ENCODE results near the gene TEC. TPM values are rescaled to one million over a fixed set of nuclear protein-coding genes. Genes with fewer than 3 reads are reported as not detected.

TEC gene
- total and polyA plus RNA-seq, 9 of the 15 experiments (the other 6 are each of a cell fraction or from before 2014, with no cell fraction given): 5.3 to 14.7 (median 8.8) TPM

DNA sequence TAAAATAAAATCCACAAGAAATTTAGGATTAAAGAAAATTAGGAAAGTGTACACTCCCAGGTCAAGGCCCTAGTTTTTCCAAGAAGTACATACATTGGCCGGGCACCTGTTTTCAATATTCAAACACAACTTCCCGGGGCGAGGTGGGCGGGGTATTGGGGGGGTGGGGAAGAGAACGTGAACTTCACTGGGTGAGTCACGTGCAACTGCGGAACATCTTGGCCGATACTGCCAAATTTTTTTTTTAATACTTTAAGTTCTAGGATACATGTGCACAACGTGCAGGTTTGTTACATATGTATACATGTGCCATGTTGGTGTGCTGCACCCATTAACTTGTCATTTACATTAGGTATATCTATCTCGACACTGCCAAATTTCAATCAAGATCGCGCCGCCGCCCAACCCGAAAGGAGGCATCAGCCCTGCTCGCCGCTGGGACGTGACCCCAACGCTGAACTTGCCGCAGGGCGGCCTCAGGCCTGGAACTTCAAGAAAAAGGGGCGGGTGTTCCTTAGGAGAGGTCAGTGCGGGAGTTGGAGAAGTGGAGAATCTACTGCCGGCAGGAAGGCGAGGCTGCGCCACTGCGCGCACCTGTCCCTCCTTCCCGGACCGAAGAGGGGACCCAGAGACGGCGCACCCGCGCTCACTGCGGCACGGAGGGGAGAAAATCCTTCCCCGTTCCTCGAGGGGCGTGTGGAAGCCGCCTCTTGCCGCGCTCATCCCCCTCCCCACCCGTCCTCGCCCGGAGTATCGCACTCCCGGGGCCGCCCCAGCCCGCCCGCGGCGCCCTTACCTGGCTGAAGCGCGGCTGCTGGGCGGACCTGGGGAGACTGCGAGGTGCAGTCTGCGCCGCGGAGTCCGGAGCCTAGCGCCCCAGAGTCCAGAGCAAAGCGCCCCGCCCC lies at the start of gene TEC (continued):
- TF ChIP-seq KDM4B (IDR thresholded peaks at IDR 0.05; ENCODE audit: borderline replicate concordance in 2 of 2, low read depth in 1 of 2) (peak in 1 of 2 experiments; percentile 54; a peak in 1 of 4 replicates), NR3C1 (CRISPR knock-in tag; IDR thresholded peaks at IDR 0.05) (no peak), ZFP30 (CRISPR knock-in tag; IDR thresholded peaks at IDR 0.05; ENCODE audit: borderline replicate concordance) (no peak), EP400 (IDR thresholded peaks at IDR 0.05) (peak; percentile 38), CBFA2T3 (IDR thresholded peaks at IDR 0.05) (peak; percentile 34; the same call in 1 of the 2 replicates), ZBTB1 (CRISPR knock-in tag; IDR thresholded peaks at IDR 0.05; ENCODE audit: borderline replicate concordance, low read depth) (no peak), HMG20B (CRISPR knock-in tag; IDR thresholded peaks at IDR 0.05) (no peak), RBM17 (IDR thresholded peaks at IDR 0.05; ENCODE audit: borderline replicate concordance, low read depth, low read length) (no peak), MTF1 (CRISPR knock-in tag; IDR thresholded peaks at IDR 0.05; ENCODE audit: borderline replicate concordance) (no peak), FOXJ3 (CRISPR knock-in tag; IDR thresholded peaks at IDR 0.05) (no peak), ZNF76 (CRISPR knock-in tag; IDR thresholded peaks at IDR 0.05; ENCODE audit: borderline replicate concordance) (no peak), POLR2A (conservative IDR thresholded peaks at IDR 0.05) (peak; percentile 74), KAT2B (IDR thresholded peaks at IDR 0.05; ENCODE audit: low read depth, low read length) (no peak), FOXA3 (CRISPR knock-in tag; conservative IDR thresholded peaks at IDR 0.05 in 1 of 2, IDR thresholded peaks at IDR 0.05 in 1 of 2) (0 out of 4 replicates have a peak, but pooled peaks of 1 of the 2 experiments have one; percentile 35), FOXP1 (CRISPR knock-in tag; IDR thresholded peaks at IDR 0.05) (peak; percentile 88), PCBP2 (IDR thresholded peaks at IDR 0.05; ENCODE audit: low read depth, low read length, poor library complexity, severe bottlenecking) (no peak), MAZ (CRISPR knock-in tag; conservative IDR thresholded peaks at IDR 0.05 in 1 of 2, IDR thresholded peaks at IDR 0.05 in 1 of 2) (peak; percentile 50 to 57)
- TF ChIP-seq, protein P1, sequence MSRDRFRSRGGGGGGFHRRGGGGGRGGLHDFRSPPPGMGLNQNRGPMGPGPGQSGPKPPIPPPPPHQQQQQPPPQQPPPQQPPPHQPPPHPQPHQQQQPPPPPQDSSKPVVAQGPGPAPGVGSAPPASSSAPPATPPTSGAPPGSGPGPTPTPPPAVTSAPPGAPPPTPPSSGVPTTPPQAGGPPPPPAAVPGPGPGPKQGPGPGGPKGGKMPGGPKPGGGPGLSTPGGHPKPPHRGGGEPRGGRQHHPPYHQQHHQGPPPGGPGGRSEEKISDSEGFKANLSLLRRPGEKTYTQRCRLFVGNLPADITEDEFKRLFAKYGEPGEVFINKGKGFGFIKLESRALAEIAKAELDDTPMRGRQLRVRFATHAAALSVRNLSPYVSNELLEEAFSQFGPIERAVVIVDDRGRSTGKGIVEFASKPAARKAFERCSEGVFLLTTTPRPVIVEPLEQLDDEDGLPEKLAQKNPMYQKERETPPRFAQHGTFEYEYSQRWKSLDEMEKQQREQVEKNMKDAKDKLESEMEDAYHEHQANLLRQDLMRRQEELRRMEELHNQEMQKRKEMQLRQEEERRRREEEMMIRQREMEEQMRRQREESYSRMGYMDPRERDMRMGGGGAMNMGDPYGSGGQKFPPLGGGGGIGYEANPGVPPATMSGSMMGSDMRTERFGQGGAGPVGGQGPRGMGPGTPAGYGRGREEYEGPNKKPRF (IDR thresholded peaks at IDR 0.05; ENCODE audit: low read depth, low read length): no peak
- TF ChIP-seq, protein P2, sequence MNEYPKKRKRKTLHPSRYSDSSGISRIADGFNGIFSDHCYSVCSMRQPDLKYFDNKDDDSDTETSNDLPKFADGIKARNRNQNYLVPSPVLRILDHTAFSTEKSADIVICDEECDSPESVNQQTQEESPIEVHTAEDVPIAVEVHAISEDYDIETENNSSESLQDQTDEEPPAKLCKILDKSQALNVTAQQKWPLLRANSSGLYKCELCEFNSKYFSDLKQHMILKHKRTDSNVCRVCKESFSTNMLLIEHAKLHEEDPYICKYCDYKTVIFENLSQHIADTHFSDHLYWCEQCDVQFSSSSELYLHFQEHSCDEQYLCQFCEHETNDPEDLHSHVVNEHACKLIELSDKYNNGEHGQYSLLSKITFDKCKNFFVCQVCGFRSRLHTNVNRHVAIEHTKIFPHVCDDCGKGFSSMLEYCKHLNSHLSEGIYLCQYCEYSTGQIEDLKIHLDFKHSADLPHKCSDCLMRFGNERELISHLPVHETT (CRISPR knock-in tag; conservative IDR thresholded peaks at IDR 0.05 in 1 of 2, IDR thresholded peaks at IDR 0.05 in 1 of 2): peak in 1 of 2 experiments; percentile 52; a peak in 1 of 4 replicates
- TF ChIP-seq, protein P3, sequence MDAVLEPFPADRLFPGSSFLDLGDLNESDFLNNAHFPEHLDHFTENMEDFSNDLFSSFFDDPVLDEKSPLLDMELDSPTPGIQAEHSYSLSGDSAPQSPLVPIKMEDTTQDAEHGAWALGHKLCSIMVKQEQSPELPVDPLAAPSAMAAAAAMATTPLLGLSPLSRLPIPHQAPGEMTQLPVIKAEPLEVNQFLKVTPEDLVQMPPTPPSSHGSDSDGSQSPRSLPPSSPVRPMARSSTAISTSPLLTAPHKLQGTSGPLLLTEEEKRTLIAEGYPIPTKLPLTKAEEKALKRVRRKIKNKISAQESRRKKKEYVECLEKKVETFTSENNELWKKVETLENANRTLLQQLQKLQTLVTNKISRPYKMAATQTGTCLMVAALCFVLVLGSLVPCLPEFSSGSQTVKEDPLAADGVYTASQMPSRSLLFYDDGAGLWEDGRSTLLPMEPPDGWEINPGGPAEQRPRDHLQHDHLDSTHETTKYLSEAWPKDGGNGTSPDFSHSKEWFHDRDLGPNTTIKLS (IDR thresholded peaks at IDR 0.05; ENCODE audit: borderline replicate concordance, low read depth): peak; percentile 65

Data from K562 (cell line).